HepG2 (cell line): ENCODE data around the gene PLD1. TPM values are rescaled to one million over a fixed set of nuclear protein-coding genes. Genes with fewer than 3 reads are reported as not detected.

ENCODE experiments used
- ARHGAP35 ChIP-seq: sonication (generic); formaldehyde crosslinking; IDR thresholded peaks from 2 replicates; pipeline ENCODE4 v1.9.0; 2022; ENCODE audit warnings: mild to moderate bottlenecking, inconsistent platforms, moderate library complexity, missing genetic modification reagents, borderline replicate concordance
- ATF6 ChIP-seq: sonication (generic); formaldehyde crosslinking; conservative IDR thresholded peaks from 2 replicates; pipeline ENCODE4 v1.4.0; 2020; ENCODE audit warnings: missing genetic modification reagents
- ATF7 ChIP-seq, 2 experiments: fragments of 450-650 bp in 1 of 2; sonication (generic) in 1 of 2; formaldehyde crosslinking in 1 of 2; IDR thresholded peaks; 2 replicates each; pipeline versions ENCODE4 v1.4.0 to v1.6.1; 2016 to 2020; ENCODE audit warnings: antibody characterized with exemption in 1 of 2, mild to moderate bottlenecking in 1 of 2, missing genetic modification reagents in 1 of 2
- CCDC6 ChIP-seq: sonication (generic); formaldehyde crosslinking; IDR thresholded peaks from 2 replicates; pipeline ENCODE4 v1.8.1; 2022; ENCODE audit warnings: mild to moderate bottlenecking, missing genetic modification reagents, moderate library complexity
- HDAC6 ChIP-seq: fragments of 200-600 bp; sonication (generic); IDR thresholded peaks from 2 replicates; pipeline ENCODE4 v1.7.0; 2017; ENCODE audit warnings: mild to moderate bottlenecking, antibody characterized with exemption, low read length, low read depth
- HNRNPLL ChIP-seq: fragments of 200-400 bp; formaldehyde crosslinking; IDR thresholded peaks from 2 replicates; pipeline ENCODE4 v1.6.1; 2017; ENCODE audit warnings: mild to moderate bottlenecking, low read depth, low read length; ENCODE audit not compliant: poor library complexity, severe bottlenecking
- ISX ChIP-seq: sonication (generic); formaldehyde crosslinking; conservative IDR thresholded peaks from 2 replicates; pipeline ENCODE4 v1.5.0; 2020; ENCODE audit warnings: missing genetic modification reagents
- MAX ChIP-seq: IDR thresholded peaks from 2 replicates; pipeline ENCODE4 v1.6.1; 2012; ENCODE audit warnings: inconsistent platforms
- MIXL1 ChIP-seq: IDR thresholded peaks from 2 replicates; pipeline ENCODE4 v1.6.1; 2016
- NAIF1 ChIP-seq: sonication (generic); formaldehyde crosslinking; IDR thresholded peaks from 2 replicates; pipeline ENCODE4 v1.5.0; 2020; ENCODE audit warnings: mild to moderate bottlenecking, missing genetic modification reagents, borderline replicate concordance
- PRDM10 ChIP-seq: sonication (generic); formaldehyde crosslinking; IDR thresholded peaks from 2 replicates; pipeline ENCODE4 v1.4.0; 2020; ENCODE audit warnings: low read depth, missing genetic modification reagents
- SATB2 ChIP-seq: sonication (generic); formaldehyde crosslinking; IDR thresholded peaks from 2 replicates; pipeline ENCODE4 v1.5.0; 2020; ENCODE audit warnings: missing genetic modification reagents
- SSRP1 ChIP-seq: IDR thresholded peaks from 2 replicates; pipeline ENCODE4 v1.6.1; 2016; ENCODE audit warnings: control low read depth
- SYNCRIP ChIP-seq: fragments of 200-400 bp; formaldehyde crosslinking; IDR thresholded peaks from 2 replicates; pipeline ENCODE4 v1.6.1; 2018; ENCODE audit warnings: mild to moderate bottlenecking, low read depth, low read length; ENCODE audit not compliant: insufficient read depth
- THRA ChIP-seq: sonication (generic); formaldehyde crosslinking; IDR thresholded peaks from 2 replicates; pipeline ENCODE4 v1.4.0; 2020; ENCODE audit warnings: missing genetic modification reagents, borderline replicate concordance
- THYN1 ChIP-seq: sonication (generic); formaldehyde crosslinking; IDR thresholded peaks from 2 replicates; pipeline ENCODE4 v1.8.1; 2023; ENCODE audit warnings: low read depth, mild to moderate bottlenecking, moderate library complexity, missing genetic modification reagents, borderline replicate concordance
- ZBTB37 ChIP-seq: sonication (generic); formaldehyde crosslinking; IDR thresholded peaks from 2 replicates; pipeline ENCODE4 v1.4.0; 2020; ENCODE audit warnings: mild to moderate bottlenecking, missing genetic modification reagents
- ZNF543 ChIP-seq: sonication (generic); formaldehyde crosslinking; IDR thresholded peaks from 2 replicates; pipeline ENCODE4 v1.4.0; 2020; ENCODE audit warnings: mild to moderate bottlenecking, missing genetic modification reagents
- ZNF720 ChIP-seq: sonication (generic); formaldehyde crosslinking; IDR thresholded peaks from 2 replicates; pipeline ENCODE4 v1.4.0; 2020; ENCODE audit warnings: missing genetic modification reagents
- polyA plus RNA-seq, 8 experiments: library from polyadenylated mRNA; depleted of rRNA in 3 of 8; stranded (reverse) in 7 of 8; unstranded in 1 of 8; fragments of >200 nt; fragmentation: Illumina TruSeq in 4 of 8; extraction: Trizol in 4 of 8; gene quantifications; 2 replicates each; pipeline versions ENCODE4 v1.2.1 to v1.2.3, GENCODE V29; 2011 to 2016; ENCODE audit warnings: low read depth in 4 of 8, missing spikeins in 1 of 8, mixed read lengths in 1 of 8; ENCODE audit not compliant: insufficient read depth in 1 of 8
- total RNA-seq, 5 experiments: library from RNA; depleted of rRNA; stranded (reverse); fragments of >200 nt; fragmentation: Illumina TruSeq; extraction: Trizol; gene quantifications; 2 replicates each; pipeline ENCODE4 v1.2.3, GENCODE V29; 2016; ENCODE audit warnings: low read depth in 1 of 5

Gene PLD1
- total and polyA plus RNA-seq, 2 of the 13 experiments (the other 11 are each of a cell fraction or from before 2014, with no cell fraction given) = 27.1 to 59.4 TPM

- TF ChIP-seq THYN1 (CRISPR knock-in tag) (no peak), SYNCRIP (no peak), ATF6 (no peak), CCDC6 (CRISPR knock-in tag) (peak; percentile 86; the same call in 1 of the 2 replicates), HDAC6 (no peak), PRDM10 (CRISPR knock-in tag) (peak; percentile 87), HNRNPLL (no peak), MIXL1 (CRISPR knock-in tag) (peak; percentile 96), THRA (CRISPR knock-in tag) (peak; percentile 96), SATB2 (CRISPR knock-in tag) (no peak; the same call in 1 of the 2 replicates), SSRP1 (CRISPR knock-in tag) (no peak; the same call in 1 of the 2 replicates), ISX (CRISPR knock-in tag) (no peak), ZNF720 (CRISPR knock-in tag) (no peak), ATF7 (IDR thresholded peaks at IDR 0.05) (no peak), ATF7 (CRISPR knock-in tag; IDR thresholded peaks at IDR 0.05) (peak; percentile 32; the same call in 1 of the 2 replicates), ZNF543 (CRISPR knock-in tag) (no peak), MAX (peak; percentile 90), NAIF1 (peak; percentile 43; the same call in 1 of the 2 replicates), ZBTB37 (CRISPR knock-in tag) (no peak), ARHGAP35 (CRISPR knock-in tag) (no peak)
Observed at GRCh38 chr3:171840811-171841619, 30.7 kb upstream of the PLD1 start (continued).
